ENCODE data around the gene PPIAL4G.
"Not testable (repeated sequence)": the region's sequence is repeated elsewhere in the genome, so short reads cannot be mapped to it uniquely, and the experiment has no call there.

DNA sequence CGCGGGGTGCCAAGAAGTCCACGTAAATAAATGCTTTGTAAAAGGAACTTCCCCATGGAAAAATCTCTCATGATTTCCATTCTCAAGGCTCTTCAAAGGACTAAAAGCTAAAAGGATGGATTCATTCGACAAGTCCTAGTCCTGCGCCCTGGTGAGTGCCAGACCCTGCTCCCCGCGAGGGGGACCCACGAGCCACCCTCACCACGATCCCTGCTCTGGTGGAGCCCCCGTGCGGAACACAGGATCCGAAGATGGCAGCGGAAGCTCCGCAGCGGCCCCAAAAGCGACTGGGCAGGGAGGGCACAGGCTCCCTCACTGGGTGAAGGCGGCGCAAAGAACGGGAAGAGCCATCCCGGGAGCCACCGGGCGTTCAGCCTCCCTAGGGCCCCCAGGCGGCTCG is 45.5 kb upstream of the PPIAL4G start:
- TF ChIP-seq, protein P1, sequence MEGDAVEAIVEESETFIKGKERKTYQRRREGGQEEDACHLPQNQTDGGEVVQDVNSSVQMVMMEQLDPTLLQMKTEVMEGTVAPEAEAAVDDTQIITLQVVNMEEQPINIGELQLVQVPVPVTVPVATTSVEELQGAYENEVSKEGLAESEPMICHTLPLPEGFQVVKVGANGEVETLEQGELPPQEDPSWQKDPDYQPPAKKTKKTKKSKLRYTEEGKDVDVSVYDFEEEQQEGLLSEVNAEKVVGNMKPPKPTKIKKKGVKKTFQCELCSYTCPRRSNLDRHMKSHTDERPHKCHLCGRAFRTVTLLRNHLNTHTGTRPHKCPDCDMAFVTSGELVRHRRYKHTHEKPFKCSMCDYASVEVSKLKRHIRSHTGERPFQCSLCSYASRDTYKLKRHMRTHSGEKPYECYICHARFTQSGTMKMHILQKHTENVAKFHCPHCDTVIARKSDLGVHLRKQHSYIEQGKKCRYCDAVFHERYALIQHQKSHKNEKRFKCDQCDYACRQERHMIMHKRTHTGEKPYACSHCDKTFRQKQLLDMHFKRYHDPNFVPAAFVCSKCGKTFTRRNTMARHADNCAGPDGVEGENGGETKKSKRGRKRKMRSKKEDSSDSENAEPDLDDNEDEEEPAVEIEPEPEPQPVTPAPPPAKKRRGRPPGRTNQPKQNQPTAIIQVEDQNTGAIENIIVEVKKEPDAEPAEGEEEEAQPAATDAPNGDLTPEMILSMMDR (IDR thresholded peaks at IDR 0.05; ENCODE audit: low read depth, low read length, missing input control): not testable (repeated sequence)
- TF ChIP-seq, protein P2, sequence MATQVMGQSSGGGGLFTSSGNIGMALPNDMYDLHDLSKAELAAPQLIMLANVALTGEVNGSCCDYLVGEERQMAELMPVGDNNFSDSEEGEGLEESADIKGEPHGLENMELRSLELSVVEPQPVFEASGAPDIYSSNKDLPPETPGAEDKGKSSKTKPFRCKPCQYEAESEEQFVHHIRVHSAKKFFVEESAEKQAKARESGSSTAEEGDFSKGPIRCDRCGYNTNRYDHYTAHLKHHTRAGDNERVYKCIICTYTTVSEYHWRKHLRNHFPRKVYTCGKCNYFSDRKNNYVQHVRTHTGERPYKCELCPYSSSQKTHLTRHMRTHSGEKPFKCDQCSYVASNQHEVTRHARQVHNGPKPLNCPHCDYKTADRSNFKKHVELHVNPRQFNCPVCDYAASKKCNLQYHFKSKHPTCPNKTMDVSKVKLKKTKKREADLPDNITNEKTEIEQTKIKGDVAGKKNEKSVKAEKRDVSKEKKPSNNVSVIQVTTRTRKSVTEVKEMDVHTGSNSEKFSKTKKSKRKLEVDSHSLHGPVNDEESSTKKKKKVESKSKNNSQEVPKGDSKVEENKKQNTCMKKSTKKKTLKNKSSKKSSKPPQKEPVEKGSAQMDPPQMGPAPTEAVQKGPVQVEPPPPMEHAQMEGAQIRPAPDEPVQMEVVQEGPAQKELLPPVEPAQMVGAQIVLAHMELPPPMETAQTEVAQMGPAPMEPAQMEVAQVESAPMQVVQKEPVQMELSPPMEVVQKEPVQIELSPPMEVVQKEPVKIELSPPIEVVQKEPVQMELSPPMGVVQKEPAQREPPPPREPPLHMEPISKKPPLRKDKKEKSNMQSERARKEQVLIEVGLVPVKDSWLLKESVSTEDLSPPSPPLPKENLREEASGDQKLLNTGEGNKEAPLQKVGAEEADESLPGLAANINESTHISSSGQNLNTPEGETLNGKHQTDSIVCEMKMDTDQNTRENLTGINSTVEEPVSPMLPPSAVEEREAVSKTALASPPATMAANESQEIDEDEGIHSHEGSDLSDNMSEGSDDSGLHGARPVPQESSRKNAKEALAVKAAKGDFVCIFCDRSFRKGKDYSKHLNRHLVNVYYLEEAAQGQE (IDR thresholded peaks at IDR 0.05): not testable (repeated sequence)
- TF ChIP-seq, protein P3, sequence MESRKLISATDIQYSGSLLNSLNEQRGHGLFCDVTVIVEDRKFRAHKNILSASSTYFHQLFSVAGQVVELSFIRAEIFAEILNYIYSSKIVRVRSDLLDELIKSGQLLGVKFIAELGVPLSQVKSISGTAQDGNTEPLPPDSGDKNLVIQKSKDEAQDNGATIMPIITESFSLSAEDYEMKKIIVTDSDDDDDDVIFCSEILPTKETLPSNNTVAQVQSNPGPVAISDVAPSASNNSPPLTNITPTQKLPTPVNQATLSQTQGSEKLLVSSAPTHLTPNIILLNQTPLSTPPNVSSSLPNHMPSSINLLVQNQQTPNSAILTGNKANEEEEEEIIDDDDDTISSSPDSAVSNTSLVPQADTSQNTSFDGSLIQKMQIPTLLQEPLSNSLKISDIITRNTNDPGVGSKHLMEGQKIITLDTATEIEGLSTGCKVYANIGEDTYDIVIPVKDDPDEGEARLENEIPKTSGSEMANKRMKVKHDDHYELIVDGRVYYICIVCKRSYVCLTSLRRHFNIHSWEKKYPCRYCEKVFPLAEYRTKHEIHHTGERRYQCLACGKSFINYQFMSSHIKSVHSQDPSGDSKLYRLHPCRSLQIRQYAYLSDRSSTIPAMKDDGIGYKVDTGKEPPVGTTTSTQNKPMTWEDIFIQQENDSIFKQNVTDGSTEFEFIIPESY (IDR thresholded peaks at IDR 0.05): not testable (repeated sequence)
- not testable (repeated sequence) for TF ChIP-seq YY1 (IDR thresholded peaks at IDR 0.05); JUND (IDR thresholded peaks at IDR 0.05); TAF1 (conservative IDR thresholded peaks at IDR 0.05)
